ENCODE results near the gene SSTR5.
"Not testable (repeated sequence)": the region's sequence is repeated elsewhere in the genome, so short reads cannot be mapped to it uniquely, and the experiment has no call there.

SSTR5 gene

GRCh38 chr16:1082952-1083675 is 10.6 kb downstream of the SSTR5 start:
- Histone ChIP-seq H3K4me2 (peak overlapping the region in 1 of 11 experiments; percentile 19; a peak in 1 of 22 replicates), H3K9me3 (replicated peaks in 1 of 11) (peaks cover 32 to 41% (median 34%) of the 10 kb centered on the region in 11 experiments), H4K20me1 (peaks cover 0 to 45% (median 18%) of the 10 kb centered on the region in 11 experiments; a peak in 12 of 22 replicates), H3K27ac (no peak overlapping the region), H3K9ac (no peak overlapping the region), H3K4me3 (no peak overlapping the region), H3K36me3 (no peaks in the 10 kb centered on the region), H3K4me1 (peaks cover 0 to 10% (median 0%) of the 10 kb centered on the region in 10 experiments; a peak in 4 of 20 replicates), H3K27me3 (peaks cover 73 to 99% (median 92%) of the 10 kb centered on the region in 11 experiments)
- TF ChIP-seq Cebpa-rat (IDR thresholded peaks at IDR 0.05), result no peak

DNA sequence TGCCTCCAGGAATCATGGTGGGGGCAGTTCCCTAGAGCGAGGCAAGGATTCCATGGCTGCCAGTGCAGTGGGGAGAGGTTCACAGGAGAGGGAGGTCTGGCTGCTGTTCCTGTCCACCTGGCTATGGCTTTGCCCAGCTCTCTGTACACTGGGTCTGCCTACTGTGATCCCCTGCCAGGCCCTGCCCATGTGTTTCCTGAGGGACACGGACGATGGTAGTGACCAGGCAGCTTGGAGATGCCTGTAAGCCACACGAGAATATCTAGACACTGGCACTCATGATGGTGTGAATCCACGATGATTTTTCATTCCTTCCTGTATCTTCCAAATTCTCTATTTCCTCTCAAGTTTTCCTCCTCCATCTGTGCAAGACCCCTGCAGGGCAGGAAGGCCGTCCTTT is 12.4 kb downstream of the SSTR5 start:
- Histone ChIP-seq H3K9me3 (replicated peaks in 1 of 11) (peaks cover 32 to 52% (median 34%) of the 10 kb centered on the region in 11 experiments), H3K27ac (no peak overlapping the region), H3K4me1 (peaks cover 0 to 13% (median 4%) of the 10 kb centered on the region in 10 experiments; a peak in 12 of 20 replicates), H3K36me3 (no peaks in the 10 kb centered on the region), H3K4me2 (no peak overlapping the region), H3K4me3 (0 out of 20 replicates have a peak overlapping the region, but pooled peaks of 1 of the 10 experiments have one; percentile 16), H3K9ac (no peak overlapping the region), H3K27me3 (peaks cover 73 to 99% (median 92%) of the 10 kb centered on the region in 11 experiments), H4K20me1 (peaks cover 0 to 26% (median 11%) of the 10 kb centered on the region in 11 experiments; a peak in 12 of 22 replicates)
- no peak for TF ChIP-seq Cebpa-rat (IDR thresholded peaks at IDR 0.05)

DNA sequence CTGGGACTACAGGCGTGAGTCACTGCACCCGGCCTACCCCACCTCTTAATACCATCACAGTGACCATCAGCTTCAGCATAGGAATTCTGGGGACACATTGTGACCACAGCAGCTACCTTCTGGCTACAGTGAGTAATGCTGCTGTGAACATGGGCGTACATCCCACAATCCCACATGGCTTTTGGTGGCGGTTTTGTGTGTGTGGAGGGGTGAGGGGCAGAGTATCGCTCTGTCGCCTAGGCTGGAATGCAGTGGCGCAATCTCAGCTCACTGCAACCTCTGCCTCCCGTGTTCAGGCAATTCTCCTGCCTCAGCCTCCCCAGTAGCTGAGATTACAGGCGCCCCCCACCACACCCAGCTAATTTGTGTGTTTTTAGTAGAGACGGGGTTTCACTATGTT is 13.9 kb downstream of the SSTR5 start:
- not testable (repeated sequence) for H3K4me2 ChIP-seq, H3K9ac ChIP-seq, H3K36me3 ChIP-seq, H3K4me3 ChIP-seq, H3K27ac ChIP-seq
- Histone ChIP-seq H3K27me3 (peaks cover 67 to 99% (median 92%) of the 10 kb centered on the region in 11 experiments), H4K20me1 (peaks cover 0 to 13% (median 0%) of the 10 kb centered on the region in 11 experiments; a peak in 6 of 22 replicates), H3K4me1 (peaks cover 8 to 25% (median 16%) of the 10 kb centered on the region in 10 experiments; a peak in 17 of 20 replicates), H3K9me3 (replicated peaks in 1 of 11) (peaks cover 32 to 52% (median 34%) of the 10 kb centered on the region in 11 experiments)

DNA sequence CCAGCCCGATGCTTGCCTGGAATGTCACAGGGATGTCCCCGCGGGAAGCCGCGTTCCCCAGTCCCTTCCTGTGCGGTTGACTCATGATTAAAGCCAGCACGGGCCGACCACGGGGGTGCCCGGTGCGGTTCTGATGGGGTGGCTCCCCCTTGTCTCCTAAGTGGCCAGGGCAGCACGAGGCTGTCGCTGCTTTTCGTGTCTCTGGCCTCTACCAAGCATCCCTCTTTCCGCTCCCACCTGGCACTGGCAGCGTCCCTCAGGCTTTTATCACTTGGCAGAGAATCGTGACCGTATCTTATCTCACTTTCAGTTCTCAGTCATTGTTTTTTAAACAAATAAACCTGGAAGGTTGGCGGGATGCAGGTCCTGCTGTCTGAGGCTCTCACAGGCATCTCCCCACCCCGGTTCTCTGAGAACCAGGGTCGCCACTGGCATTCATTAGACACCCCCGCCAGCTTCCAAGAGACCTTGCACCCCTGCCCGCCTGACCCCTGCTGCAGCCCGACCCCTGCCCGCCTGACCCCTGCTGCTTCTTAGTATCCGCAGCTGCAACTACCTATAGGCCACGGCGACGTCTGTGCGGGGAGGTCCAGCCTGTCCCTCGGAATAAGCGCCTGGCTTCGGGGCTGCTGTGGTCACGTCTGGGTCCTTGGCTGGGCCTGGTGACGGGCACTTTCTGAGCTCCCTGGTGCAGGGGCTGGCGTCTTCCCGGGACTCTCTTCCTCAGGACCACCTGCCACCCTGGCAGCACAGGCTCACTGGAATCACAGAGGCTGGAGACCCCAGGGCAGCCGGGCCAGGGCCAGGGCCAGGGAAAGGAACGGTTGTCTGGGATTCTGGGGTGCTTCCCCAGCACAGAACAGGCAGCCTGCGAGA is 16.0 kb downstream of the SSTR5 start:
- TF ChIP-seq Cebpa-rat (IDR thresholded peaks at IDR 0.05), result no peak
- H3K36me3 ChIP-seq, result no peaks in the 10 kb centered on the region
- H3K4me3 ChIP-seq, result no peak overlapping the region
- H3K9me3 ChIP-seq (replicated peaks in 1 of 11), result peaks cover 32 to 58% (median 41%) of the 10 kb centered on the region in 11 experiments
- H3K4me2 ChIP-seq, result no peak overlapping the region
- no peak overlapping the region for H3K27ac ChIP-seq
- H4K20me1 ChIP-seq, result peaks cover 0 to 2% (median under 1%) of the 10 kb centered on the region in 11 experiments; a peak in 7 of 22 replicates
- H3K27me3 ChIP-seq, result peaks cover 47 to 87% (median 72%) of the 10 kb centered on the region in 11 experiments
- peaks cover 7 to 17% (median 15%) of the 10 kb centered on the region in 10 experiments; a peak in 17 of 20 replicates for H3K4me1 ChIP-seq
- no peak overlapping the region for H3K9ac ChIP-seq

GRCh38 chr16:1089439-1089821 is 16.9 kb downstream of the SSTR5 start:
- no peak for TF ChIP-seq Cebpa-rat (IDR thresholded peaks at IDR 0.05)
- H3K4me3 ChIP-seq, result no peak overlapping the region

GRCh38 chr16:1089822-1090619 is 17.5 kb downstream of the SSTR5 start:
- H3K27ac ChIP-seq, result no peak overlapping the region

More at GRCh38 chr16:1089439-1089821, 16.9 kb downstream of the SSTR5 start:
- Histone ChIP-seq H4K20me1 (peaks cover 0 to 11% (median 8%) of the 10 kb centered on the region in 11 experiments; a peak in 12 of 22 replicates), H3K9ac (no peak overlapping the region), H3K9me3 (replicated peaks in 1 of 11) (peaks cover 23 to 50% (median 32%) of the 10 kb centered on the region in 11 experiments), H3K27me3 (peaks cover 42 to 87% (median 70%) of the 10 kb centered on the region in 11 experiments), H3K27ac (no peak overlapping the region), H3K4me2 (peak overlapping the region in 1 of 11 experiments; percentile 47; a peak in 2 of 22 replicates), H3K4me1 (peaks cover 7 to 23% (median 15%) of the 10 kb centered on the region in 10 experiments; a peak in 18 of 20 replicates), H3K36me3 (no peaks in the 10 kb centered on the region)

GRCh38 chr16:1090620-1091587 is 18.4 kb downstream of the SSTR5 start:
- no peak overlapping the region for H3K9ac ChIP-seq
- H3K36me3 ChIP-seq, result no peaks in the 10 kb centered on the region
- no peak overlapping the region for H3K27ac ChIP-seq
- no peak overlapping the region for H3K4me3 ChIP-seq
- peak overlapping the region in 10 of 11 experiments; percentile 29 to 49 (median 45); a peak in 17 of 22 replicates for H3K4me2 ChIP-seq
- peaks cover 7 to 37% (median 20%) of the 10 kb centered on the region in 10 experiments; a peak in 18 of 20 replicates for H3K4me1 ChIP-seq
- H4K20me1 ChIP-seq, result peaks cover 0 to 26% (median 15%) of the 10 kb centered on the region in 11 experiments; a peak in 14 of 22 replicates
- peaks cover 50 to 87% (median 69%) of the 10 kb centered on the region in 11 experiments for H3K27me3 ChIP-seq
- peaks cover 8 to 35% (median 17%) of the 10 kb centered on the region in 11 experiments for H3K9me3 ChIP-seq (replicated peaks in 1 of 11)
- TF ChIP-seq Cebpa-rat (IDR thresholded peaks at IDR 0.05), result no peak

More at GRCh38 chr16:1089822-1090619, 17.5 kb downstream of the SSTR5 start:
- Histone ChIP-seq H3K9ac (no peak overlapping the region), H4K20me1 (peaks cover 0 to 17% (median 9%) of the 10 kb centered on the region in 11 experiments; a peak in 14 of 22 replicates), H3K9me3 (replicated peaks in 1 of 11) (peaks cover 17 to 44% (median 26%) of the 10 kb centered on the region in 11 experiments), H3K4me2 (peak overlapping the region; percentile 16 to 49 (median 45); a peak in 17 of 22 replicates), H3K4me3 (no peak overlapping the region), H3K36me3 (no peaks in the 10 kb centered on the region), H3K4me1 (peaks cover 7 to 28% (median 16%) of the 10 kb centered on the region in 10 experiments; a peak in 18 of 20 replicates), H3K27me3 (peaks cover 42 to 87% (median 67%) of the 10 kb centered on the region in 11 experiments)
- no peak for TF ChIP-seq Cebpa-rat (IDR thresholded peaks at IDR 0.05)

Measured in BLaER1 treated with 17β-estradiol and CSF1 and Interleukin-3, amounts not matched to agents 10 nM and 100 nM (cell line).